Adrenal gland (tissue), 12 donors: ENCODE data around the gene SLC9A9. TPM values are rescaled to one million over a fixed set of nuclear protein-coding genes. Genes with fewer than 3 reads are reported as not detected.

ENCODE experiments used
- DNase-seq, 7 donors: peaks; one replicate each; pipeline ENCODE4 v3.0.0-alpha.2; 2019 to 2020
- H3K27ac ChIP-seq, 5 donors: fragments of 200-600 bp; sonication (generic) in 4 of 5; 1 replicate in 3 of 5; 2 replicates in 2 of 5; pipeline versions ENCODE4 v1.5.1 to v1.8.0; 2016 to 2020; ENCODE audit warnings: mild to moderate bottlenecking in 1 of 5
- H3K27me3 ChIP-seq: fragments of 200-600 bp; 2 replicates; pipeline ENCODE4 v1.8.0; 2021
- H3K36me3 ChIP-seq, 2 donors: fragments of 200-600 bp; replicated peaks in 1 of 2; 1 replicate in 1 of 2; 2 replicates in 1 of 2; pipeline versions ENCODE4 v1.5.1 to v1.8.0; 2018 to 2022
- H3K4me1 ChIP-seq, 2 donors: fragments of 200-600 bp; replicated peaks in 1 of 2; 1 replicate in 1 of 2; 2 replicates in 1 of 2; pipeline versions ENCODE4 v1.5.1 to v1.8.0; 2018 to 2021
- H3K4me3 ChIP-seq, 4 donors: fragments of 200-600 bp; sonication (generic) in 3 of 4; one replicate each; pipeline ENCODE4 v1.5.1; 2016 to 2018
- H3K9me3 ChIP-seq, 3 donors: fragments of 200-600 bp; sonication (generic) in 1 of 3; replicated peaks in 1 of 3; 1 replicate in 2 of 3; 2 replicates in 1 of 3; pipeline versions ENCODE4 v1.5.1 to v1.8.0; 2016 to 2021
- POLR2A ChIP-seq, 2 donors: fragments of 450-650 bp; IDR thresholded peaks; one replicate each; pipeline ENCODE4 v1.6.1; 2017; ENCODE audit warnings: antibody characterized with exemption in 2 of 2, mild to moderate bottlenecking in 2 of 2, moderate library complexity in 1 of 2
- WGBS, 4 donors: extraction: QIAGEN DNeasy Blood & Tissue Kit in 2 of 4; methylation state at CpG; one replicate each; pipeline versions ENCODE4 v1.1.5 to v1.1.7; 2013 to 2017; 5-methylcytosine and 5-hydroxymethylcytosine counted together
- intact Hi-C, 2 donors: fragments of 100-400 bp; cut with DNase I; formaldehyde crosslinking; loops; one replicate each; pipeline versions ENCODE4 v1.14.1 to v1.15.0; 2022 to 2023
- polyA plus RNA-seq, 3 donors: library from polyadenylated mRNA; stranded (reverse); fragments of 200-250 nt in 2 of 3; fragments of 350-450 nt in 1 of 3; fragmentation: Illumina TruSeq in 1 of 3; extraction: RNeasy Lipid Tissue Mini Kit (QIAGEN cat#74804) in 1 of 3; gene quantifications; one replicate each; pipeline ENCODE4 v1.2.3, GENCODE V29; 2013 to 2014
- total RNA-seq, 9 donors: library from RNA; depleted of rRNA in 4 of 9; stranded (reverse); fragments of >200 nt in 4 of 9; fragments of 120-200 nt in 1 of 9; fragmentation: NEBNext Ultra II Directional in 1 of 9; extraction: Animal tissue kit (Norgen Biotek cat#: 25700) in 1 of 9; gene quantifications; one replicate each; pipeline versions ENCODE4 v1.1.0 to v1.2.4, GENCODE V29; 2013 to 2023
- TF ChIP-seq, protein P1 (sequence below), 6 experiments: fragments of 450-650 bp in 4 of 6; fragments of 200-600 bp in 2 of 6; sonication (generic) in 1 of 6; IDR thresholded peaks; 1 replicate in 5 of 6; 2 replicates in 1 of 6; pipeline versions ENCODE4 v1.5.1 to v1.8.0; 2016 to 2021; ENCODE audit warnings: antibody characterized with exemption in 6 of 6, mild to moderate bottlenecking in 2 of 6, moderate library complexity in 1 of 6
- donor health status: healthy with polysubstance abuse.
- donor health status: Bipolar disorder and iron deficiency.
- donor health status: DM: yes; HTN: yes; CAD: no.
- donor health status: DM: no; HTN: no; CAD: no.
- donor health status: DM: no; HTN: no; CAD: no.
- donor health status: DM: yes; HTN: yes; CAD: no.

SLC9A9 gene
- total and polyA plus RNA-seq, 12 donors: 4.2 to 23.7 (median 13.5) TPM

DNA sequence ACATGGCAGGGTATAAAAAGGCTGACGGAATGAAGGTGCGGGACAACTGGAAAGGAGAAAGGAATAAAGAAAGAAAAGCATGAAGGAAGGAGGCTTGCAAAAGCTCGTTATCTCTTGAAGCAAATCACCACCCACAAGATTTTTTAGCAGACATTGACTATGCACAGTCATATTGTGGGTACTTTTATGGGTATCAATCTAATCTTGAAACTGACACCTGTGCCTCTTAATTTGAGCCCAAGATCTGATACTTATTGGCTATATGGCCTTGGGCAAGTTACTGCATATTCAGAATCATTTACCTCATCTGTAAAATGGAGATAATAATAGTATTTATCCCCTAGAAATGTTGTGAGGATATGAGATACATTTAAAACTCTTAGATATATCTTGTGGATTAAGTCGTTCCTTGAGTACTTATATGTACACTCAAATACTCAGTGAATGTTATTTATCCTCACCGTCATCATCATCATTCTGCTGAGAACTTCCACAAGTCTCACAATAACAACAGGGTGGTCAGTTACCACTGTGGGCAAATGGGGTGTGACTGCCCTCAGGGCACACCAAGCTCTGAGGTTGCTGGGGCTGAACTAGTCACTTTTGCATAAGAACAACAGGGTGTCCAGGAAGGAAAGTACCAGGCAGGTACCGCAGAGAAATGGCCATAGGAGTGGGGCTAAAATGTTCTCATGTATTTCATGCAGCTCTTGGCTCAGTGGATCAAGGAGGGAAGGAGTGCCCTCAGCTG, 266.1 kb downstream of the SLC9A9 start:
- no peaks in the 10 kb centered on the region for H3K36me3 ChIP-seq
- no peak for DNase-seq
- H3K4me3 ChIP-seq: no peak overlapping the region
- no peaks in the 10 kb centered on the region for H3K4me1 ChIP-seq
- H3K9me3 ChIP-seq: no peaks in the 10 kb centered on the region
- H3K27ac ChIP-seq: no peak overlapping the region
- no peak for TF ChIP-seq POLR2A (IDR thresholded peaks at IDR 0.05)
- TF ChIP-seq, protein P1, sequence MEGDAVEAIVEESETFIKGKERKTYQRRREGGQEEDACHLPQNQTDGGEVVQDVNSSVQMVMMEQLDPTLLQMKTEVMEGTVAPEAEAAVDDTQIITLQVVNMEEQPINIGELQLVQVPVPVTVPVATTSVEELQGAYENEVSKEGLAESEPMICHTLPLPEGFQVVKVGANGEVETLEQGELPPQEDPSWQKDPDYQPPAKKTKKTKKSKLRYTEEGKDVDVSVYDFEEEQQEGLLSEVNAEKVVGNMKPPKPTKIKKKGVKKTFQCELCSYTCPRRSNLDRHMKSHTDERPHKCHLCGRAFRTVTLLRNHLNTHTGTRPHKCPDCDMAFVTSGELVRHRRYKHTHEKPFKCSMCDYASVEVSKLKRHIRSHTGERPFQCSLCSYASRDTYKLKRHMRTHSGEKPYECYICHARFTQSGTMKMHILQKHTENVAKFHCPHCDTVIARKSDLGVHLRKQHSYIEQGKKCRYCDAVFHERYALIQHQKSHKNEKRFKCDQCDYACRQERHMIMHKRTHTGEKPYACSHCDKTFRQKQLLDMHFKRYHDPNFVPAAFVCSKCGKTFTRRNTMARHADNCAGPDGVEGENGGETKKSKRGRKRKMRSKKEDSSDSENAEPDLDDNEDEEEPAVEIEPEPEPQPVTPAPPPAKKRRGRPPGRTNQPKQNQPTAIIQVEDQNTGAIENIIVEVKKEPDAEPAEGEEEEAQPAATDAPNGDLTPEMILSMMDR (IDR thresholded peaks at IDR 0.05): no peak
- no peaks in the 10 kb centered on the region for H3K27me3 ChIP-seq
- intact Hi-C loops: no loop called here
- 87 to 96% (median 93%) methylated on average over 5 to 6 of the region's 6 CpGs for WGBS, 4 donors

DNA sequence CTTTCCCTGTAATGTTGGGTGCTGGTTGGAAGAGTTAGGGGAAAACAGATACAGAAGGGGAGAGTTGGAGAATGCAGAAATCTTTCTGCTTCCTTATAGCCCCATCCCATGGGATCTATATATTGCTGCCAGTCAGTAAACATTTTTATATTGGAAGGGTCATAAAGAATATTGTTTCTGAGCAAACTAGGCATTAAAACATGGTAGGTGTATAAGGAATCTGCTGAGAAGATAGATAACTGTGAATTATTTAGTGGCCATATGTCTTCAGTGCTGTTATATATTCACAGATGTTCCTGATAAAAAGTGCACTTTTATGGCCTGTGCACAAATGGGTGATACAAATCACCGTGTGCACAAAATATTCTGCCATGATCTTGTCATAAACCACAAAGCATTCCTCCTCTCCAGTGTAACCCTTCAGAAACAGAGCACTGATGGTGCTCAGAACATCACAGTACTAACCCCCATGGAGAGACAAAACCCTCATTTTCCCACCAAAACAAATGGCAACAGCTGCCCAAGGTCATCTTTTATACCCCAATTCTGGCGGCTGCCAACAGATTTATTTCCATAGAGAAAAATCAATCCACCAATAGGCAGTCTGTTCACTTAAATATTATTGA, 269.3 kb downstream of the SLC9A9 start:
- Histone ChIP-seq H3K36me3 (no peaks in the 10 kb centered on the region), H3K27me3 (no peaks in the 10 kb centered on the region), H3K4me1 (no peaks in the 10 kb centered on the region), H3K4me3 (no peak overlapping the region), H3K27ac (no peak overlapping the region), H3K9me3 (no peaks in the 10 kb centered on the region)
- intact Hi-C loops: no loop called here
- TF ChIP-seq POLR2A (IDR thresholded peaks at IDR 0.05): no peak
- TF ChIP-seq, protein P1 (IDR thresholded peaks at IDR 0.05): no peak
- DNase-seq: no peak
- 70 to 87% (median 84%) methylated on average over 2 of the region's 2 CpGs for WGBS, 4 donors

DNA sequence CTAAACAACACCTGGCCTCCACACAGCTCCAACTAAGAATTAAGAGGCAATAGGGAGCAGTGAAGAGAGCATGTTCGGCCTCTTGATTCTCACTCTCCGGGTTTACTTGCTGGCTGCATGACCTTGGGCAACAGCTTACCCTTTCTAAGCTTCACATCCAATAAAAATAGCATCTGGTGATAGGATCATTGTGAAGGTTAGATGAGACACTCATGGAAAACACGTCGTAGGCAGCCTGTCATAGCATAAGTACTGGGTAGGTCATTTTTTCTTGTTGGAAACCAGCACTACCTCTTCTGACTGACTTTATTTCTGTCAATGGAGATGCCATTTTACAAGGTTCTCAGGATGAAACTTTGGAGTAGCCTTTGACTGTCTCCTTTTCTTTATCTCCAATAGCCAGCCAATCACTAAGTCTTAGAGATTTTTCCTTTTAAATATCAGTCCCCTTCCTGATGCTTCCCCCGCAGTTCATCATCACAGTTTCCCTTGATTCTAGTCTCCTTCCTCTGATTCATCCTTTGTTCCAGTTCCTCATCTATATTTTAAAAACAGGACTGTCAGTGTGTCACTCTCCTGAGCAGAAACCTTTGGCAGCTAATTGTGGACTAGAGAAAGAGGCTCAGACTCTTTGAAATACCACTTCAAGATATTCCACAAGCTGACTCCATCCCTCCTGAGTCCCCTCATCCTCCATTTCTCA, 271.5 kb downstream of the SLC9A9 start:
- Histone ChIP-seq H3K4me1 (no peaks in the 10 kb centered on the region), H3K27ac (no peak overlapping the region), H3K27me3 (no peaks in the 10 kb centered on the region), H3K36me3 (no peaks in the 10 kb centered on the region), H3K9me3 (no peaks in the 10 kb centered on the region), H3K4me3 (no peak overlapping the region)
- intact Hi-C loops: no loop called here
- TF ChIP-seq POLR2A (IDR thresholded peaks at IDR 0.05): no peak
- TF ChIP-seq, protein P1 (IDR thresholded peaks at IDR 0.05): no peak
- no peak for DNase-seq
- 72 to 82% (median 73%) methylated on average over 5 of the region's 5 CpGs for WGBS, 4 donors

DNA sequence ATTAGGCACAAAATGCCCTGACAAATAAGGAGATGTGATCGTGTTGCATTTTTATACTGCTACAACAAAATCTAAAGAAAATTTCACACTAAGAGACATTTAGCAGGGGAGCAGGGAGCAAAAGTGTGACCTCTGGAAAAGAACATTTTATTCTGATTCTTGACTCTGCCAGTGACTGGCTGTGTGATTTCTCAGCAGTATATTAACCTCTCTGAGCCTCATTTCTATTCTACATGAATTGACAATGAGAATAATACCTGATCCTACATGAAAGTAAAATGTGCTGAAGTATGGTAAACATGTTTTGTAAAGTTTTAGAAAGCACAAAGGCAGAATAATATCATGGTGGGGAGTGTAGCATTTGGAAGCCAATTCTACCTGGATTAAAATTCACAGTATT, 273.3 kb downstream of the SLC9A9 start:
- H3K4me1 ChIP-seq: no peaks in the 10 kb centered on the region
- no peaks in the 10 kb centered on the region for H3K9me3 ChIP-seq
- H3K27ac ChIP-seq: no peak overlapping the region
- TF ChIP-seq, protein P1 (IDR thresholded peaks at IDR 0.05): no peak
- TF ChIP-seq POLR2A (IDR thresholded peaks at IDR 0.05): no peak
- H3K36me3 ChIP-seq: no peaks in the 10 kb centered on the region
- WGBS, 4 donors: 85 to 97% (median 96%) methylated on average over 1 of the region's 1 CpG
- H3K4me3 ChIP-seq: no peak overlapping the region
- intact Hi-C loops: no loop called here
- DNase-seq: no peak
- no peaks in the 10 kb centered on the region for H3K27me3 ChIP-seq
